CD8-positive, alpha-beta memory T cell (primary cell): ENCODE results near the gene FAAH. TPM values are rescaled to one million over a fixed set of nuclear protein-coding genes. Genes with fewer than 3 reads are reported as not detected.

Source experiments
- CTCF ChIA-PET: fragments of 350-600 bp; sonication (Branson Sonifier 250); formaldehyde crosslinking; loops from one replicate; lab custom pipeline; 2021; ENCODE audit warnings: antibody characterized with exemption; lab: Charles Lee
- POLR2A ChIA-PET: fragments of 350-600 bp; sonication (Branson Sonifier 250); formaldehyde crosslinking; loops from one replicate; lab custom pipeline; 2021; ENCODE audit warnings: antibody characterized with exemption; lab: Charles Lee
- DNase-seq, 5 donors: peaks; one replicate each; pipeline versions ENCODE4 v3.0.0 to v3.0.0-alpha.2; 2020 to 2022; ENCODE audit warnings: mixed read lengths in 1 of 5
- H3K27ac ChIP-seq: one replicate; pipeline ENCODE4 v1.7.0; 2013; ENCODE audit warnings: low read depth, mild to moderate bottlenecking, low read length, moderate library complexity
- H3K27me3 ChIP-seq: 2 replicates; pipeline ENCODE4 v1.7.0; 2013; ENCODE audit warnings: low read length, mild to moderate bottlenecking; ENCODE audit not compliant: insufficient read depth, poor library complexity, severe bottlenecking
- H3K36me3 ChIP-seq: 2 replicates; pipeline ENCODE4 v1.7.0; 2013; ENCODE audit warnings: mild to moderate bottlenecking, low read length, moderate library complexity; ENCODE audit not compliant: insufficient read depth
- H3K4me1 ChIP-seq: 2 replicates; pipeline ENCODE4 v1.7.0; 2013; ENCODE audit warnings: mild to moderate bottlenecking, low read length, moderate library complexity; ENCODE audit not compliant: insufficient read depth
- H3K4me3 ChIP-seq: 2 replicates; pipeline ENCODE4 v1.7.0; 2013; ENCODE audit warnings: mild to moderate bottlenecking, low read length
- H3K9me3 ChIP-seq: 2 replicates; pipeline ENCODE4 v1.7.0; 2013; ENCODE audit warnings: mild to moderate bottlenecking, low read length
- H3K27ac Mint-ChIP-seq, 8 donors: one replicate each; pipeline ENCODE4 v1.8.0; 2020 to 2021; ENCODE audit warnings: mixed read lengths in 8 of 8, mild to moderate bottlenecking in 6 of 8, inconsistent platforms in 3 of 8, moderate library complexity in 3 of 8
- H3K27me3 Mint-ChIP-seq, 2 donors: one replicate each; pipeline ENCODE4 v1.8.0; 2020 to 2021; ENCODE audit warnings: mixed read lengths in 2 of 2, mild to moderate bottlenecking in 1 of 2, moderate library complexity in 1 of 2
- H3K36me3 Mint-ChIP-seq, 3 donors: one replicate each; pipeline ENCODE4 v1.8.0; 2020 to 2021; ENCODE audit warnings: mixed read lengths in 3 of 3, inconsistent platforms in 1 of 3, mild to moderate bottlenecking in 1 of 3
- H3K4me1 Mint-ChIP-seq, 3 donors: one replicate each; pipeline ENCODE4 v1.8.0; 2020 to 2021; ENCODE audit warnings: mixed read lengths in 3 of 3, inconsistent platforms in 1 of 3, mild to moderate bottlenecking in 1 of 3
- H3K4me3 Mint-ChIP-seq, 7 donors: one replicate each; pipeline ENCODE4 v1.8.0; 2020 to 2021; ENCODE audit warnings: mixed read lengths in 7 of 7, mild to moderate bottlenecking in 6 of 7, moderate library complexity in 4 of 7, inconsistent platforms in 2 of 7
- H3K9me3 Mint-ChIP-seq, 5 donors: one replicate each; pipeline ENCODE4 v1.8.0; 2020 to 2022; ENCODE audit warnings: mixed read lengths in 5 of 5, mild to moderate bottlenecking in 3 of 5, moderate library complexity in 2 of 5, inconsistent platforms in 1 of 5
- polyA plus RNA-seq: library from polyadenylated mRNA; unstranded; fragments of 300-500 nt; fragmentation: Illumina TruSeq; gene quantifications from one replicate; pipeline ENCODE4 v1.2.3, GENCODE V29; 2021
- total RNA-seq, 2 experiments: library from RNA; stranded (reverse); gene quantifications; one replicate each; pipeline ENCODE4 v1.2.3, GENCODE V29; 2021

Gene FAAH
- total and polyA plus RNA-seq, 3 experiments from 2014 or later: 1.3 to 5.1 (median 4.5) TPM

DNA sequence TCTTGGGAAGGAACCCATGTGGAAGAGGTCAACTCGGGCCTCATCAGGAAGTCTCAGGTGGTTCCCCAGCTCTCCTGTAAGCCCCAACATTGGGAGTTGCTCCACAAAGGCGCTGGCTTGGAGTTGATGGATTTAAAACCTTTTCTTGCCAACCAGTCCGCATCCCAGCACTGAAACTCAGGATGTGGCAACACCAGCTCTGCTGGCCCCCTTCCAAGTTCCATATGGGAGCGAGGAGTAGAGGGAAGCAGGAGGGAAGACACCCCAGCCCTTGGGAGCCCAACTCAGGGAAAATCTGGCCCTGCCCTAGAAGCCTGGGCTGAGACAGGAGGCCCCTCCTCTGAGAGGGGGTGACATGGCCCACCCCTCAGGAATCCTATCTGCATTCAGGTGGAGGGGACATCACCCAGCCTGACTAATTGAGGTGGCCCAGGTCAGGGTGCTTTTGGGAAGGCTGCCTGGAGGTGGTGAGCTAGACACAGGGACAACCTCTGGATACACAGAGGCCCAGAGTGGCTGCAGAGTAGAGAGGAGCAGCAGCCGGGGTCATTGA is 62.4 kb downstream of the FAAH start:
- ChIA-PET CTCF (interaction anchor here (1.0 kb wide), 1 partner anchor 9 kb away, joined by 3 read pairs; no protein-coding TSS in a partner anchor), POLR2A (no interaction called here)
- no peak for DNase-seq
- H3K4me3 Mint-ChIP-seq: no peak overlapping the region
- no peak overlapping the region for H3K27ac ChIP-seq
- H3K4me1 ChIP-seq: no peaks in the 10 kb centered on the region
- H3K27me3 Mint-ChIP-seq: peaks cover 16 to 58% of the 10 kb centered on the region in 2 donors
- peaks cover 5% of the 10 kb centered on the region for H3K27me3 ChIP-seq
- no peaks in the 10 kb centered on the region for H3K36me3 Mint-ChIP-seq
- H3K9me3 ChIP-seq: no peaks in the 10 kb centered on the region
- no peaks in the 10 kb centered on the region for H3K36me3 ChIP-seq
- no peaks in the 10 kb centered on the region for H3K4me1 Mint-ChIP-seq
- H3K27ac Mint-ChIP-seq: no peak overlapping the region
- no peak overlapping the region for H3K4me3 ChIP-seq
- no peaks in the 10 kb centered on the region for H3K9me3 Mint-ChIP-seq

DNA sequence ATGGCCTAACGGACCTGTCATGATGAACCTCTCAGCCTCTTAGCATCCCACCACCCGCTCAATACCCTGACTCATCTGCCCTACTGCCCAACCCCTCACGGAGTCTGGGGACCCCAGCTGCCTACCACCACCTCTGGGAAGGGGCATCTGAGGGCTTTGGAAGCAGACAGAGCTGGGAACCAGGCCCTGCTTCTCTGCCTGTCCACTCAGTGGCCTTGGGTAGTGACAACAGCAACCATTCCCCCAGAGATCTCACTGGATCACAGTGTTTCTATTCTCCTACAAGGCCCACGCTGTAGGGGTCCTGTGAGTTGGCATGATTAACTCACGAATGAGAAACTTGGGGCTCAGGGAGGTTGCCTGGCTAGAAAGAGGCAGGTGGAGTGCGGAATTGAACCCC is 63.1 kb downstream of the FAAH start:
- no peaks in the 10 kb centered on the region for H3K4me1 Mint-ChIP-seq
- no peaks in the 10 kb centered on the region for H3K36me3 ChIP-seq
- POLR2A ChIA-PET: no interaction called here
- no peak overlapping the region for H3K27ac Mint-ChIP-seq
- no peaks in the 10 kb centered on the region for H3K9me3 Mint-ChIP-seq
- no peaks in the 10 kb centered on the region for H3K9me3 ChIP-seq
- peaks cover 5% of the 10 kb centered on the region for H3K27me3 ChIP-seq
- H3K4me3 Mint-ChIP-seq: no peak overlapping the region
- DNase-seq: peak in 1 of 5 donors; percentile 8
- no peaks in the 10 kb centered on the region for H3K4me1 ChIP-seq
- H3K27ac ChIP-seq: no peak overlapping the region
- CTCF ChIA-PET: interaction anchor here (1.0 kb wide), 1 partner anchor 10 kb away, joined by 3 read pairs; no protein-coding TSS in a partner anchor
- peaks cover 16 to 56% of the 10 kb centered on the region in 2 donors for H3K27me3 Mint-ChIP-seq
- H3K4me3 ChIP-seq: no peak overlapping the region
- no peaks in the 10 kb centered on the region for H3K36me3 Mint-ChIP-seq

DNA sequence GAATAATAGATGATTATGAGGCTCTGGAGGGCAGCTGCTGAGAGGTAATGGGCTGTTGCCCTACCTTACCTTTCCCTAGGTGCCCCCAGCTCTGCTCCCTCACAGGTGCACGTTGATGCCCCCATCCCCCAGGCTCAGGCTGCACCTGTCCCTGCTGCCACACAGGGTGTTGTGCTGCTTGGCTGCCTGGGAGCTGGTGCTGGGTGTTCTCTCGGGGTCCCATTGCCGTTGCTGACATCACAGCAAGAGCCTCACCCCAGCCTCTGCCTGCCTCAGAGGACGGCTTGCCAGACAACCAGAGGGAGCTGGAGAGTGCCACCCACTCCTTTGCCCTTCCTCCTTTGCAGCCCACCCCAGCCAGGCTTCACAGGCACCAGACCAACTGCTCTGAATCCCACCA is 64.1 kb downstream of the FAAH start:
- Histone ChIP-seq H3K27ac (no peak overlapping the region), H3K9me3 (no peaks in the 10 kb centered on the region), H3K4me3 (no peak overlapping the region), H3K27me3 (peaks cover 5% of the 10 kb centered on the region), H3K36me3 (no peaks in the 10 kb centered on the region), H3K4me1 (no peaks in the 10 kb centered on the region)
- no peaks in the 10 kb centered on the region for H3K9me3 Mint-ChIP-seq
- peaks cover 18 to 54% of the 10 kb centered on the region in 2 donors for H3K27me3 Mint-ChIP-seq
- no peak for DNase-seq
- H3K27ac Mint-ChIP-seq: no peak overlapping the region
- H3K4me3 Mint-ChIP-seq: no peak overlapping the region
- ChIA-PET POLR2A (no interaction called here), CTCF (interaction anchor here (1.1 kb wide), 1 partner anchor 9 kb away, joined by 3 read pairs; no protein-coding TSS in a partner anchor)
- H3K4me1 Mint-ChIP-seq: no peaks in the 10 kb centered on the region
- no peaks in the 10 kb centered on the region for H3K36me3 Mint-ChIP-seq

DNA sequence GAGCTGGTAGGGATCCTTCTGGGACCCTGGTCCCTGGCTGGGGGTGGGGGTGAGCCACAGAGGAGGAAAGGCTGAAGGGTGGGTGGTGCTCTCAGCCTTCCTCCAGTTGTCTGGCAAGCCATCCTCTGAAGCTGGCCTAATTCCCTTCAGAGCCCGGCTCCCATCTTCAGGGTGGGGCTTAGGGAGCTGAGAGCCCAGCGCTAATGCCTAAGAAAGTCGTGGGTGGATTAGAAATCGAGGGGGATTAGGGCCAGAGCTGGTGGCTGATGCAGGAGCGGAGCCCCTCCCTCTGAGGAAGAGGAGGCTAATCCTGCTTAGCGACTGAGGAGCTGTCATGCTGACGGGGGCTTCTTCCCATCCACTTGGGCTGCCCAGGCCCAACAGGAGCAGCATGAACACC is 64.7 kb downstream of the FAAH start:
- H3K9me3 Mint-ChIP-seq: no peaks in the 10 kb centered on the region
- ChIA-PET CTCF (interaction anchor here (0.8 to 1.1 kb wide), 2 partner anchors 10 to 11 kb away, joined by 3 read pairs; no protein-coding TSS in a partner anchor), POLR2A (no interaction called here)
- no peak overlapping the region for H3K4me3 Mint-ChIP-seq
- no peaks in the 10 kb centered on the region for H3K4me1 Mint-ChIP-seq
- no peaks in the 10 kb centered on the region for H3K36me3 Mint-ChIP-seq
- H3K27me3 ChIP-seq: peaks cover 5% of the 10 kb centered on the region
- H3K27ac Mint-ChIP-seq: peak overlapping the region in 1 of 8 donors; percentile 47
- H3K27ac ChIP-seq: no peak overlapping the region
- peaks cover 19 to 54% of the 10 kb centered on the region in 2 donors for H3K27me3 Mint-ChIP-seq
- DNase-seq: peak in 1 of 5 donors; percentile 19
- no peaks in the 10 kb centered on the region for H3K36me3 ChIP-seq
- no peaks in the 10 kb centered on the region for H3K9me3 ChIP-seq
- H3K4me3 ChIP-seq: no peak overlapping the region
- H3K4me1 ChIP-seq: no peaks in the 10 kb centered on the region

DNA sequence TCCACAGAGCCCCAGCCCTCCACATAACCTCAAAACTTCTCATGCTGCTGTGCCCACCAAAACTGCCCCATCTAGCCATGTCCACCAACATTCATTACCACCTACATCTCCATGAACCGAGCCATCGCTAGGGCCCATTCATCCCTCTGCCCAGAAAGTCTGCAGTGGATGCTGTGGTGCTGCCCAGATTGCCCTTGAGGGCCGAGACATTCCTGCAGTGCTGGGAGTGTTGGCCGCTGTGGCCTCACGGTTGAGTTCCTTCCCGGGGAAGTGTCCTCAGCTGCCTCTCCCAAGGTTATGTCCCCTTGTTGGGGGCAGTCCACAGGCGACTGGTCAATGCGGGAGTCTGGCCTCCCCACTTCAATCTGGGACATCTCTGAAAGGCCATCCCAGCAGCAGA is 65.2 kb downstream of the FAAH start:
- H3K36me3 ChIP-seq: no peaks in the 10 kb centered on the region
- no peaks in the 10 kb centered on the region for H3K4me1 ChIP-seq
- Mint-ChIP-seq H3K27ac (peak overlapping the region in 1 of 8 donors; percentile 15), H3K4me1 (no peaks in the 10 kb centered on the region), H3K27me3 (peaks cover 16 to 56% of the 10 kb centered on the region in 2 donors), H3K4me3 (no peak overlapping the region), H3K36me3 (no peaks in the 10 kb centered on the region), H3K9me3 (no peaks in the 10 kb centered on the region)
- no peak for DNase-seq
- H3K27me3 ChIP-seq: peaks cover 5% of the 10 kb centered on the region
- CTCF ChIA-PET: interaction anchor here (0.8 to 1.1 kb wide), 3 partner anchors 10 to 12 kb away, joined by 3 read pairs; no protein-coding TSS in a partner anchor
- POLR2A ChIA-PET: no interaction called here
- no peak overlapping the region for H3K4me3 ChIP-seq
- H3K9me3 ChIP-seq: no peaks in the 10 kb centered on the region
- no peak overlapping the region for H3K27ac ChIP-seq

DNA sequence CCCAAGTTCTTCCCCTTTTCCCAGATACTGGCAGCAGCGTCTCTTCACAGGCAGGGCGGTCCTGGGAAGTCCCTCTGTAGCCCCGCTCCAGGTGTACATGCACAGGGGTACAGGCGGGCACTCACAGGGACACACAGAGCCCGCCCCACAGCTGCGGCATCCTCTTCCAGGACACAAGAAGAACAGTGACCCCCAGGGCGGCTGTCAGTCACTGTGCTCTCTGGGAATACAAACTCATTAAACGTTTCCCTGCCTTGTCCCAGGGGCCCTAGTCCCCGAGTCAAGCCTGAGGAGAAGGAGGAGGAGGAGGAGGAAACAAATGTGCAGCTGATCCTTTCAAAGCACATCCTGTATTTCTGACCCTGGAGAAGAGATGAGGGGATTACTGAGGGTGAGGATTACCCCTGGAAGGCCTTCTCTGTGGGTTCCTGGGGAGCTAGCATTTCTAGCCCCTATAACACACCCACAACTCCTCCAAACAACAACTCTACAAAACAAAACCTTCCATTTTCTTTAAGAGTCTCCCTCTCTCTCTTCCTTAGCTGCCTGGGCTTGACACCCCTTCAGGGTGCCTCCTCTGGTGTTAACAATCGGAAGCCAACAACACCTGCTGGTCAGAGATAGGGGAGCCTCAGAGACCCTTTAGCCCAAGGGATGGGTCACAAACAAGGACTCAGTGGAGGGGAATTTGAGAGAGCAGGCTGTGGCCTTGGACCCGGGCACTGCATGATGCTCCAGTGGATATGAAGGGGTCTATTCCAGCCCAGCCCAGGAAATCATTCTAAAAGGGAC is 67.1 kb downstream of the FAAH start:
- Histone ChIP-seq H3K27me3 (peaks cover 7% of the 10 kb centered on the region), H3K36me3 (no peaks in the 10 kb centered on the region), H3K9me3 (no peaks in the 10 kb centered on the region), H3K4me3 (no peak overlapping the region), H3K27ac (no peak overlapping the region), H3K4me1 (no peaks in the 10 kb centered on the region)
- Mint-ChIP-seq H3K4me1 (peaks cover 4 to 5% (median 4%) of the 10 kb centered on the region in 3 donors), H3K27ac (no peak overlapping the region), H3K9me3 (no peaks in the 10 kb centered on the region), H3K27me3 (peaks cover 22 to 52% of the 10 kb centered on the region in 2 donors), H3K4me3 (no peak overlapping the region), H3K36me3 (no peaks in the 10 kb centered on the region)
- no peak for DNase-seq
- ChIA-PET CTCF (no interaction called here), POLR2A (no interaction called here)

DNA sequence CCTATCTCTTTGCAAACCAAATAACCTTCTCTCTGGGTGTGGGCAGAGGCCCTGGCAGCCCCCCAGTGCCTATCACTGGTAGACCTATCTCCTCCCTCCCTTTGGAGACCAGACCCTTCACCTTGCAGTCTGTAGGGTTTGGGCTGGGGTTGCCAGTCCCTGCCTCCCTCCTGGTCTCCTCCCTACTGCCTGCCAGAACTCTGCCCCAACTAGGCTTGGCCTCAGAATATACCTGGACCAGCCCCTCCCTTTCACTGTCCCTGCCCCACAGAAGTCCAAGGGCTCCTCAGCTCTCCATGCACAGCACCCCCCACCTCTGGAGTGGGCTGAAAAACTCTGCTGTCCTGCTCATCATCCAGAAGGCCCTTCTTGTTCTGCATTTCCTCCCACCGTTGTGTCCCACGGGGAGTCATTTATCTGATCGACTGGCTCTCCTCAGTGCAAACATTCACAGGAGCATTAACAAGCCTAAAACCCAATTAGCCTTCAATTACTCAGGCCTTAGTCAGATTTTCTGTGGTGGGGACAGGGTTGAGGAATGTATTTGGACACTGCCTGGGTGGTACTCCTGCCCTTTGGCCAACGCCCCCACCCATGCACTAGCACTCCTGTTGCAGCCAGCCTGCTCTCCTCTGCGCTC is 67.8 kb downstream of the FAAH start:
- H3K27me3 Mint-ChIP-seq: peaks cover 25 to 55% of the 10 kb centered on the region in 2 donors
- H3K27me3 ChIP-seq: peaks cover 9% of the 10 kb centered on the region
- no peaks in the 10 kb centered on the region for H3K36me3 ChIP-seq
- H3K4me1 ChIP-seq: peaks cover under 1% of the 10 kb centered on the region
- H3K27ac ChIP-seq: no peak overlapping the region
- ChIA-PET POLR2A (no interaction called here), CTCF (no interaction called here)
- H3K9me3 ChIP-seq: no peaks in the 10 kb centered on the region
- no peak overlapping the region for H3K27ac Mint-ChIP-seq
- H3K36me3 Mint-ChIP-seq: no peaks in the 10 kb centered on the region
- H3K4me3 ChIP-seq: no peak overlapping the region
- H3K4me1 Mint-ChIP-seq: peaks cover 6 to 7% (median 7%) of the 10 kb centered on the region in 3 donors
- H3K4me3 Mint-ChIP-seq: no peak overlapping the region
- no peak for DNase-seq
- no peaks in the 10 kb centered on the region for H3K9me3 Mint-ChIP-seq
